Body of pancreas (tissue), 4 donors: Measurements from ENCODE around the gene TTC29.

Experiments
- CTCF ChIP-seq, 7 experiments: fragments of 450-650 bp in 4 of 7; fragments of 200-600 bp in 3 of 7; sonication (generic) in 3 of 7; IDR thresholded peaks; one replicate each; pipeline ENCODE4 v1.5.1; 2016 to 2019; ENCODE audit warnings: antibody characterized with exemption in 7 of 7
- POLR2A ChIP-seq, 3 donors: fragments of 450-650 bp; IDR thresholded peaks; one replicate each; pipeline ENCODE4 v1.6.1; 2016; ENCODE audit warnings: antibody characterized with exemption in 3 of 3, mild to moderate bottlenecking in 2 of 3

- TF ChIP-seq CTCF (IDR thresholded peaks at IDR 0.05) (no peak), POLR2A (IDR thresholded peaks at IDR 0.05) (no peak)
Observed at GRCh38 chr4:146844761-146845160, 100.9 kb downstream of the TTC29 start.
